Tibial nerve (tissue), 4 donors: ENCODE measurements around the gene AMOTL2. TPM values are rescaled to one million over a fixed set of nuclear protein-coding genes. Genes with fewer than 3 reads are reported as not detected.

ENCODE experiments used
- DNase-seq, 2 donors: peaks; one replicate each; pipeline ENCODE4 v3.0.0-alpha.2; 2019; ENCODE audit warnings: low spot score in 2 of 2
- H3K27ac ChIP-seq, 4 donors: fragments of 200-600 bp; sonication (generic) in 3 of 4; one replicate each; pipeline ENCODE4 v1.5.1; 2017 to 2019; ENCODE audit warnings: mild to moderate bottlenecking in 1 of 4
- H3K27me3 ChIP-seq, 2 donors: fragments of 200-600 bp; sonication (generic) in 1 of 2; one replicate each; pipeline versions ENCODE4 v1.5.1 to v1.6.0; 2017 to 2019
- H3K36me3 ChIP-seq, 3 donors: fragments of 200-600 bp; sonication (generic); one replicate each; pipeline ENCODE4 v1.5.1; 2018 to 2019
- H3K4me1 ChIP-seq, 4 donors: fragments of 200-600 bp; sonication (generic) in 3 of 4; one replicate each; pipeline ENCODE4 v1.5.1; 2017 to 2019
- H3K4me3 ChIP-seq, 4 donors: fragments of 200-600 bp; sonication (generic) in 3 of 4; one replicate each; pipeline ENCODE4 v1.5.1; 2017 to 2019; ENCODE audit warnings: mild to moderate bottlenecking in 1 of 4, moderate library complexity in 1 of 4
- H3K9me3 ChIP-seq, 4 donors: fragments of 200-600 bp; sonication (generic) in 3 of 4; one replicate each; pipeline ENCODE4 v1.5.1; 2017 to 2019
- CTCF ChIP-seq, 5 experiments: fragments of 200-600 bp in 3 of 5; fragments of 450-650 bp in 2 of 5; sonication (generic) in 3 of 5; IDR thresholded peaks; one replicate each; pipeline ENCODE4 v1.5.1; 2016 to 2019; ENCODE audit warnings: antibody characterized with exemption in 5 of 5, mild to moderate bottlenecking in 3 of 5, moderate library complexity in 2 of 5
- EP300 ChIP-seq, 2 donors: sonication (generic); formaldehyde crosslinking; IDR thresholded peaks; one replicate each; pipeline ENCODE4 v1.6.1; 2017; ENCODE audit warnings: antibody characterized with exemption in 2 of 2, mild to moderate bottlenecking in 1 of 2
- POLR2A ChIP-seq, 2 donors: fragments of 450-650 bp; IDR thresholded peaks; one replicate each; pipeline ENCODE4 v1.6.1; 2017; ENCODE audit warnings: antibody characterized with exemption in 2 of 2, mild to moderate bottlenecking in 2 of 2, moderate library complexity in 2 of 2
- WGBS, 2 donors: methylation state at CpG; one replicate each; pipeline ENCODE4 v1.1.5; 2018; 5-methylcytosine and 5-hydroxymethylcytosine counted together
- total RNA-seq, 4 donors: library from RNA; depleted of rRNA; stranded (reverse); fragments of >200 nt; gene quantifications; one replicate each; pipeline ENCODE4 v1.1.0, GENCODE V29; 2016

AMOTL2 gene
- total RNA-seq, 4 donors from 2014 or later = 216 to 337 (median 255) TPM

DNA sequence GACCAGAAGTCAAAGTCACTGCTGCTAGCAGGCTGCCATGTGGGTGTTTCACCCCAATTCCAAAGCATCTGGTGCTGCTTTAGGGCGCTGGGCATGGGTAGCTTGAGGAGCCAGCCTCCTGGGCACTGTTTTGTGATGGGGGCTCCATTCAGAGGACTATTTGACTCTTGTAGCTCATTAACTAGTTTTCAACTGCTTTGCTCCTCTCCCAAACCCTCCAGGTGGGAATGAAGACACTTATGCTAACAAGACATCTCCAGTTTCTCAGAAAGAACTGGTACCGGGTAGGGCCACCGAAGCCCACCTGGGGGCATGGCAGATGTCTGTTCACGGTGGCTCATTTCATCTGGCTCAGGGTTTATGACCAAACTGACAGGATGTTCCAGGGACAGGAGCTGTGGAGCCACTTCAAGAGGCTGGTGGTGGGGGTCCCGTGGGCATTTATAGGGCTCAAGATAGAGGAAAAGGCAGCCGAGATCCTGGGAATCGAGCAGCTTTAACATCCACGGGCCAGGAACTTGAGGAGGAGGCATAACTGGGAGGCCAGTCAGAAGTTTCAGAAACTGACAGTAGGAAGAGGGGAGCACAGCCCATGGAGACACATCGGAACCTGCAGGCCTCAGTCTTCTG is 17.7 kb downstream of the AMOTL2 start:
- H3K4me1 ChIP-seq = peaks cover 12 to 100% (median 83%) of the 10 kb centered on the region in 4 donors
- H3K4me3 ChIP-seq = no peak overlapping the region
- WGBS, 2 donors = 69 to 72% methylated on average over 9 of the region's 9 CpGs
- H3K9me3 ChIP-seq = no peaks in the 10 kb centered on the region
- TF ChIP-seq EP300 (IDR thresholded peaks at IDR 0.05) (no peak), CTCF (IDR thresholded peaks at IDR 0.05) (no peak), POLR2A (IDR thresholded peaks at IDR 0.05) (no peak)
- H3K27me3 ChIP-seq = no peaks in the 10 kb centered on the region
- DNase-seq = peak in 1 of 2 donors; percentile 10
- peaks cover 4 to 84% (median 9%) of the 10 kb centered on the region in 3 donors for H3K36me3 ChIP-seq
- H3K27ac ChIP-seq = peak overlapping the region; percentile 63 to 100 (median 83)

- Histone ChIP-seq H3K4me3 (no peak overlapping the region), H3K9me3 (no peaks in the 10 kb centered on the region), H3K27ac (peak overlapping the region in 2 of 4 donors; percentile 98 to 100), H3K4me1 (peaks cover 12 to 100% (median 82%) of the 10 kb centered on the region in 4 donors), H3K27me3 (no peaks in the 10 kb centered on the region), H3K36me3 (peaks cover under 1 to 84% (median 4%) of the 10 kb centered on the region in 3 donors)
- TF ChIP-seq POLR2A (IDR thresholded peaks at IDR 0.05) = no peak
- no peak for TF ChIP-seq EP300 (IDR thresholded peaks at IDR 0.05)
- no peak for TF ChIP-seq CTCF (IDR thresholded peaks at IDR 0.05)
- no peak for DNase-seq
- WGBS, 2 donors = 70 to 71% methylated on average over 5 of the region's 5 CpGs
These were observed 18.8 kb downstream of the AMOTL2 start for GRCh38 chr3:134355416-134355815.

- peaks cover 0 to 84% (median 4%) of the 10 kb centered on the region in 3 donors for H3K36me3 ChIP-seq
These were observed 19.5 kb downstream of the AMOTL2 start for GRCh38 chr3:134354612-134355251.

GRCh38 chr3:134353831-134354611 is 20.2 kb downstream of the AMOTL2 start:
- 75 to 79% methylated on average over 6 to 7 of the region's 7 CpGs for WGBS, 2 donors
- peak overlapping the region in 3 of 4 donors; percentile 57 to 100 (median 98) for H3K27ac ChIP-seq
- H3K9me3 ChIP-seq = no peaks in the 10 kb centered on the region
- peaks cover 12 to 87% (median 69%) of the 10 kb centered on the region in 4 donors for H3K4me1 ChIP-seq
- H3K4me3 ChIP-seq = no peak overlapping the region
- TF ChIP-seq EP300 (IDR thresholded peaks at IDR 0.05) (no peak), POLR2A (IDR thresholded peaks at IDR 0.05) (no peak), CTCF (IDR thresholded peaks at IDR 0.05) (no peak)
- DNase-seq = no peak
- peaks cover 0 to 83% (median 4%) of the 10 kb centered on the region in 3 donors for H3K36me3 ChIP-seq
- no peaks in the 10 kb centered on the region for H3K27me3 ChIP-seq

More at GRCh38 chr3:134354612-134355251, 19.5 kb downstream of the AMOTL2 start:
- Histone ChIP-seq H3K27ac (peak overlapping the region; percentile 18 to 100 (median 78)), H3K4me1 (peaks cover 12 to 94% (median 76%) of the 10 kb centered on the region in 4 donors), H3K9me3 (no peaks in the 10 kb centered on the region), H3K4me3 (no peak overlapping the region), H3K27me3 (no peaks in the 10 kb centered on the region)
- DNase-seq = no peak
- TF ChIP-seq CTCF (IDR thresholded peaks at IDR 0.05) (no peak), EP300 (IDR thresholded peaks at IDR 0.05) (no peak), POLR2A (IDR thresholded peaks at IDR 0.05) (no peak)
- 79 to 82% methylated on average over 6 to 7 of the region's 7 CpGs for WGBS, 2 donors
